AG04450 (cell line): ENCODE data around the gene SUN3. TPM values are rescaled to one million over a fixed set of nuclear protein-coding genes. Genes with fewer than 3 reads are reported as not detected.

Experiments
- CTCF ChIA-PET: fragments of 300-600, 350-600 bp; formaldehyde crosslinking; extraction: SDS; loops from one replicate; lab custom pipeline; 2022; ENCODE audit warnings: antibody characterized with exemption, inconsistent platforms; lab: Charles Lee
- POLR2A ChIA-PET: fragments of 350-600 bp; formaldehyde crosslinking; extraction: SDS; loops from one replicate; lab custom pipeline; 2021; ENCODE audit warnings: antibody characterized with exemption, inconsistent platforms; lab: Yijun Ruan, JAX
- DNase-seq: peaks from one replicate; pipeline ENCODE4 v3.0.0-alpha.2; 2011; ENCODE audit warnings: low read depth, low spot score
- H3K27ac ChIP-seq: one replicate; pipeline ENCODE4 v1.5.1; 2012; ENCODE audit warnings: low read depth, low read length, control low read depth
- H3K27me3 ChIP-seq: one replicate; pipeline ENCODE4 v1.6.0; 2012; ENCODE audit warnings: low read length; ENCODE audit not compliant: control insufficient read depth, insufficient read depth
- H3K4me3 ChIP-seq: 2 replicates; pipeline ENCODE4 v1.5.1; 2011; ENCODE audit warnings: mild to moderate bottlenecking, low read depth, low read length, control low read depth
- H3K9me3 ChIP-seq: 2 replicates; pipeline ENCODE4 v1.5.1; 2012; ENCODE audit warnings: low read length; ENCODE audit not compliant: control insufficient read depth, insufficient read depth
- polyA plus RNA-seq: library from polyadenylated mRNA; depleted of rRNA; stranded (reverse); fragments of >200 nt; gene quantifications from 2 replicates; pipeline ENCODE4 v1.2.3, GENCODE V29; 2011
- TF ChIP-seq, protein P1 (sequence below): IDR thresholded peaks from 2 replicates; pipeline ENCODE4 v1.5.1; 2011; ENCODE audit warnings: low read depth, low read length, control low read depth, inconsistent platforms

Gene SUN3
- polyA plus RNA-seq, 1 experiment = not detected

DNA sequence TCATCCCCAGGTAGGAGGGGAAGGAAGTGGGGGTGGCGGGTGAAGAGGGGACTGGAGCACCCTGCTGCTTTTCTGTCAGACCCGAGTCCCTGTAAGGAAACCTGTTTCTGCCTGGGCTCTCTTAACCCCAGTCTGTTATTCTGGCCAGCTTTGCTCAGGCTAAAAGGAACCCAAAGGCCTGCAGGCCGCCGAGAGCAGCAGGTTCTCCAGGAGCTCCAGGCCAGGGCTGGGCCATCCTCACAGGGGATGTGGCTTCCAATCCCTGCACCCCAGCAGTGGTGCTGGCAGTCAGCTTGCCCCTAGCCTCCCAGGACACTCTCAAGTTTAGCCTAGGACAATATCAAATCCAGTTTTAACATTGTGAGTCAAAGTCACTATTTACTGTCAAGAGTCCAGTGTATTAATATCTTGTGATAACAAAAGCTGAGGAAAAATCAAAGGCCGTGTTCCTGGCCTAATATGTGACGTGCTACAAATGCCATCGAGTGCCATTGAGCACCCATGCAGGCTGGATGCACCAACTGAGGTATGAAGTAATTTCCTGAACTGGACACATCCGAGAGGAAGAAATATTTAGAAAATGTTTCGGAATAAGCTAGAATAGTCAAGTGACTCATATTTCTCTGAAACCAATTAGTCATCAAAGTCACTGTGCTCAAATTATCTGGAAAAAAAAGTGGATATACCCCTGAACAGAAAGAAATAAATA, 87.6 kb downstream of the SUN3 start:
- POLR2A ChIA-PET = interaction anchor here (0.7 to 1.1 kb wide), 2 partner anchors 26 to 459 kb away, joined by 3 to 4 read pairs; no protein-coding TSS in a partner anchor
- CTCF ChIA-PET = interaction anchor here (0.9 to 5.9 kb wide), 5 partner anchors 28 to 675 kb away, joined by 3 to 23 read pairs (median 4); no protein-coding TSS in a partner anchor
- TF ChIP-seq, protein P1, sequence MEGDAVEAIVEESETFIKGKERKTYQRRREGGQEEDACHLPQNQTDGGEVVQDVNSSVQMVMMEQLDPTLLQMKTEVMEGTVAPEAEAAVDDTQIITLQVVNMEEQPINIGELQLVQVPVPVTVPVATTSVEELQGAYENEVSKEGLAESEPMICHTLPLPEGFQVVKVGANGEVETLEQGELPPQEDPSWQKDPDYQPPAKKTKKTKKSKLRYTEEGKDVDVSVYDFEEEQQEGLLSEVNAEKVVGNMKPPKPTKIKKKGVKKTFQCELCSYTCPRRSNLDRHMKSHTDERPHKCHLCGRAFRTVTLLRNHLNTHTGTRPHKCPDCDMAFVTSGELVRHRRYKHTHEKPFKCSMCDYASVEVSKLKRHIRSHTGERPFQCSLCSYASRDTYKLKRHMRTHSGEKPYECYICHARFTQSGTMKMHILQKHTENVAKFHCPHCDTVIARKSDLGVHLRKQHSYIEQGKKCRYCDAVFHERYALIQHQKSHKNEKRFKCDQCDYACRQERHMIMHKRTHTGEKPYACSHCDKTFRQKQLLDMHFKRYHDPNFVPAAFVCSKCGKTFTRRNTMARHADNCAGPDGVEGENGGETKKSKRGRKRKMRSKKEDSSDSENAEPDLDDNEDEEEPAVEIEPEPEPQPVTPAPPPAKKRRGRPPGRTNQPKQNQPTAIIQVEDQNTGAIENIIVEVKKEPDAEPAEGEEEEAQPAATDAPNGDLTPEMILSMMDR = no peak
- H3K9me3 ChIP-seq = no peaks in the 10 kb centered on the region
- no peak overlapping the region for H3K4me3 ChIP-seq
- H3K27me3 ChIP-seq = no peaks in the 10 kb centered on the region
- H3K27ac ChIP-seq = peak overlapping the region; percentile 93
- DNase-seq = no peak

DNA sequence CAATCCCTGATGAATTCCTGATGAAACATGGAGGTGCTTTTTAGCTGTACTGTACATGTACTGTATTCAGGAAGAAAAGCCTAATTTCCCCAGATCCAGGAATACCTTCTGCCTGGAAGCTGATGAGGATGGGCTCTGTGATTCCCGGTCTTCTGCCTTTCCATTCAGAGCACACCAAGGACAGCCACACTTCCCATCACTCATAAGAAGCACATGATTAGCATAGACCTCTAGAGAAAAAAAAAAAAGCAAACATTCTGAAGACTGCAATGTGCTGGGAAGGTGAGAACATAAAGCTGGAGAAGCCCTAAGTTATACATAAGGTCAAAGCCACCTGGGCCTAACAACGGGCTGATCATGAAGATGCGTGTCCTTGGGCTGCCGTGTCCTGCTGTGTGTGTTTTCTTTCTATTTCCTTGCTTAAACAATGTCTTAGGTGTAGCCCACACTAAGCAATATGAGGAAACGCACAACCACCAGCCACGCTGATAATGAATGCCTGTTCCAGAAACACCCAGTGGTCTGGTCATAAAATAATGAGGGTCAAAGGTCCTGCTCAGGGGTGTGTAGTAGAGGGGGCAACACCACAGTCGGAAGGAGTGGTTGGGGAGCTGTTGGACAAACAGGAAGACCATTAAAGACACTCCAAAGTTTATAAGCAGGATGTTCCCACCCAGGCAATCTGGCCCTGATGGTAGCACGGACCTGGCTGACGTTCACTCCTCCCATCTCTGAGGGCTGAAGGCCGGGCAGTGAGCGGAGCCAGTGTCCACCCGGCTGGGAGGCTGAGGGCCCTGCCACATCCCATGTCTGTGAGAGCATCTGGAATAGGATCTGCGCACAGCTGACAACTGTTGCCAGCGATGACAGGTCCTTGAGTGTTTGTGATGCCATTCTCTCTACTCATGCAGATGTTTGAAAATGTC, 88.6 kb downstream of the SUN3 start:
- CTCF ChIA-PET = interaction anchor here (0.9 to 5.9 kb wide), 4 partner anchors 121 to 674 kb away, joined by 3 to 23 read pairs (median 6); no protein-coding TSS in a partner anchor
- H3K27ac ChIP-seq = peak overlapping the region; percentile 93
- TF ChIP-seq, protein P1 = no peak
- no peak overlapping the region for H3K4me3 ChIP-seq
- DNase-seq = peak; percentile 59
- POLR2A ChIA-PET = interaction anchor here (0.7 to 1.1 kb wide), 2 partner anchors 27 to 458 kb away, joined by 3 to 4 read pairs; no protein-coding TSS in a partner anchor
- no peaks in the 10 kb centered on the region for H3K9me3 ChIP-seq
- no peaks in the 10 kb centered on the region for H3K27me3 ChIP-seq

GRCh38 chr7:47939425-47940036, 89.4 kb downstream of the SUN3 start:
- H3K27ac ChIP-seq = peak overlapping the region; percentile 11
- TF ChIP-seq, protein P1 = no peak

DNA sequence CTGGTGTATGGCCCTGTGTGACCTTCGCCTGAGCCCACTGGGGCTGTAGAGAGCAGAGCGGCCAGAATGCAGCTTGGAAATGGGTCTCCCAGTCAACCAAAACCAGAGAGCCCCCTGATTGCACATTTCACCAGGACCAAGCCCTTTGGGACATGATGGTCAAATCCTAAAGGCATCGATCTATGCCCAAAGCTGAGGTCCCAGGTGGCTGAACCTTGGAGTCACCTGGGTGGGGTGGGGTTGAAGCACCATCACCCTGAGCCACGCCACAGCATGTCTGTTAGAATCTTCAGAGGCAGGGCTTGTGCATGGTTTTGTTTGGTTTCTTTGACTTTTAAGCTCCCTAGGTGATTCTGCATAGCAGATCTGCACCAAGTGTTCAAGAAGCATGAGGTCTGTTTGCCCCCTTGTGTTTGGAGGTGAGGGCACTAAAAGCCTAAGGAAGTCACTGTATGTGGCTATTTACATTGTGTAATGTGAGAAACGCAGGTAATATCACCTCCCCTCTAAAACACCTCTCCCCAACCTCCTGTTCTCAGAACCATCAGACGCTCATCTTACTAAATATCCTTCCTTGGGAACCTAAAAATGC, 90.2 kb downstream of the SUN3 start:
- TF ChIP-seq, protein P1 = peak; percentile 26; the same call in 1 of the 2 replicates
- no peak for DNase-seq
- CTCF ChIA-PET = interaction anchor here (1.3 to 5.9 kb wide), 2 partner anchors 671 to 672 kb away, joined by 4 to 23 read pairs; no protein-coding TSS in a partner anchor

More at GRCh38 chr7:47939425-47940036, 89.4 kb downstream of the SUN3 start:
- DNase-seq = no peak
- ChIA-PET POLR2A (no interaction called here), CTCF (interaction anchor here (5.9 kb wide), 1 partner anchor 673 kb away, joined by 23 read pairs; no protein-coding TSS in a partner anchor)
- H3K27me3 ChIP-seq = no peaks in the 10 kb centered on the region
- no peak overlapping the region for H3K4me3 ChIP-seq
- no peaks in the 10 kb centered on the region for H3K9me3 ChIP-seq

More for the DNA sequence above, 90.2 kb downstream of the SUN3 start:
- no peak overlapping the region for H3K27ac ChIP-seq
- H3K9me3 ChIP-seq = no peaks in the 10 kb centered on the region
- no peaks in the 10 kb centered on the region for H3K27me3 ChIP-seq
- H3K4me3 ChIP-seq = no peak overlapping the region
- POLR2A ChIA-PET = no interaction called here
